Measurements from ENCODE around the gene GAMT.
A peak's percentile ranks its signal among the peaks of the same experiment; 100 is the strongest.

Gene GAMT

DNA sequence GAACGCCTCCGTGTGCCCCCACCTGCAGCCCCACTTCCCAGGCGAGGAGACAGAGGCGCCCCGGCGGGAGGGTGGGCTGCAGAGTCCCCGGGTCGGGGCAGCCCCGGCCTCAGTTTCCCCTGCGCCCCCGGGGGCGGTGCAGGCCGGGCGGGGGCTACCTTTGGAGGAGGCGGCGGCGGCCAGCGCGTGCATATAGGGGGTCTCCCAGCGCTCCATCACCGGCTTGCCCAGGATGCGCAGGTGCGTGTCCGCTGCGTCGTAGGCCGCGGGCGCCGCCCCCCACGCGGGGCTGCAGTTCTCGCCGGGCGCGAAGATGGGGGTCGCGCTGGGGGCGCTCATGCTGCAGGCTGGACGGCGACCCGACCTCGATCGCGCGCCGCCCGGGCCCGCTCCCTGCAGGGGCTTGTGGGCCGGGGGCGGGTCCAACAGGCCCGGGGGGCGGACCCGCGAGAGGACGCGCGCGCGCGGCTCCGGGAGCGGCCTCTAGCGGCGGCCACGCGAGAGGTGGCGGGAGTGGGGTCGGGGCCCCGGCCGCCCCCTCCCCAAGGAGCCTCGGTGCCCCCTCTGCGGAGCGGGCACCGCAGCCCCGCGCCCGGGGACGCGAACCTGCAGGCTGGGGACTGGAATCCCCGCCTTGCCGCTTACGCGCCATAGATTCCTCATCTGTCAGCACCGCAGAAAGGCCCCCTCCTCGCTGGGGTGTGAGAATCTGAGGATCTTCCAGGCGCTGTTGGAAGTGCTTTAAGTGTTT is at the start of gene GAMT:
TSS of gene GAMT (minus strand) at position 405 of the 751 bp plus-strand sequence. CDS start at position 339, 66 bp downstream.
- H3K4me3 ChIP-seq (ENCODE audit: low read depth, low read length): peak within 1 kb of the TSS; percentile 92
- no peak for DNase-seq (ENCODE audit: low read depth)
- TF ChIP-seq, protein P1, sequence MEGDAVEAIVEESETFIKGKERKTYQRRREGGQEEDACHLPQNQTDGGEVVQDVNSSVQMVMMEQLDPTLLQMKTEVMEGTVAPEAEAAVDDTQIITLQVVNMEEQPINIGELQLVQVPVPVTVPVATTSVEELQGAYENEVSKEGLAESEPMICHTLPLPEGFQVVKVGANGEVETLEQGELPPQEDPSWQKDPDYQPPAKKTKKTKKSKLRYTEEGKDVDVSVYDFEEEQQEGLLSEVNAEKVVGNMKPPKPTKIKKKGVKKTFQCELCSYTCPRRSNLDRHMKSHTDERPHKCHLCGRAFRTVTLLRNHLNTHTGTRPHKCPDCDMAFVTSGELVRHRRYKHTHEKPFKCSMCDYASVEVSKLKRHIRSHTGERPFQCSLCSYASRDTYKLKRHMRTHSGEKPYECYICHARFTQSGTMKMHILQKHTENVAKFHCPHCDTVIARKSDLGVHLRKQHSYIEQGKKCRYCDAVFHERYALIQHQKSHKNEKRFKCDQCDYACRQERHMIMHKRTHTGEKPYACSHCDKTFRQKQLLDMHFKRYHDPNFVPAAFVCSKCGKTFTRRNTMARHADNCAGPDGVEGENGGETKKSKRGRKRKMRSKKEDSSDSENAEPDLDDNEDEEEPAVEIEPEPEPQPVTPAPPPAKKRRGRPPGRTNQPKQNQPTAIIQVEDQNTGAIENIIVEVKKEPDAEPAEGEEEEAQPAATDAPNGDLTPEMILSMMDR (IDR thresholded peaks at IDR 0.05; ENCODE audit: control insufficient read depth, extremely low read depth, insufficient read depth): peak; percentile 76

DNA sequence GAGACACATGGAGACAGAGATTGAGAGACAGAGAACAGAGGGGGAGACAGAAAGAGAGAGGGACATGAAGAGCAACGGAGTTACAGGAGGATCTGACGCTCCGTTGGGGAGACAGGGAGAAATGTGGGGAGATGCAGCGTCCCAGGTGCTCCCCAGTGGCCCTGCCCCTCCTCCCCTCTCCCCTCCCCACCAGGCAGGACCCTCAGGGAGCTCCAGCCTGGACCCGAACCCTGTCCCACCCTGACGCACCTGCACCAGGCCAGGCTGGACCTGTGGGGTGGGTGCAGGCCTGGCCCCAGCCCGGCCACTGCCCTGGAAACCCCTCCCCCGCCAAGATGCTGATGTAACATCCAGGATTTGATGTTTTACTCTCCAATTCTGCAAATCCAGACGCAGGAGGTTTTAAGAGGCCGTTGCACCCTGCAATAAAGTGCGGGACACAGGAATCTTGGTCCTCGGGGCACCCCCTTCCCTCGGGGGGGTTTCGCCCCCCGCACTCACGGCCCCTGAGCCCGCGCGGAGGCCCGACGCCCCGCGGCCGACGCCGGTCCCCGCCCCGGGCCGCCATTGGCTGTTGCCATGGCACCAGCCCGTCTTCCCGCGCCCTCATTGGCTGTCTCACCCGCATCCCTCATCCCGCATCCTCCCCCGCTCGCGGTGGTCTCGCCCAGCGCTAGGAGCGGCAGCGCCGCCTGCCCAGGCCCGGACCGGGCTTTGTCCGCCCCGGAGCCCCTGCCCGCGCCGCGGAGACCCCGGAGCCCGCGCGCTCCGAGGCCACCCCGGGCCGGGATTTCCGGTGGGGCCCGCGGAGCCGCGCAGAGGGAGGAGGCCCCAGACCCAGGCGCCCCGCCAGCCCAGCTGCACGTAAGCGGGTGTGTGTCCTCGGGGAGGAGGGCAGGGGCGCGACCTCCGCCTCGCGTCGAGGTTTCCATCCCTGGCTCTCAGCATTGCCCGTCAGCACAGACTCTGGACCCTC is 48.4 kb upstream of the GAMT start, which contains the start of gene APC2:
TSS of gene APC2 (plus strand) at position 655 of the 976 bp plus-strand sequence. CDS start 2,881 bp downstream, outside the sequence.
- H3K4me3 ChIP-seq (ENCODE audit: low read depth, low read length): no peak within 1 kb of the TSS
- TF ChIP-seq, protein P1 (IDR thresholded peaks at IDR 0.05; ENCODE audit: control insufficient read depth, extremely low read depth, insufficient read depth): no peak
- no peak for DNase-seq (ENCODE audit: low read depth)

DNA sequence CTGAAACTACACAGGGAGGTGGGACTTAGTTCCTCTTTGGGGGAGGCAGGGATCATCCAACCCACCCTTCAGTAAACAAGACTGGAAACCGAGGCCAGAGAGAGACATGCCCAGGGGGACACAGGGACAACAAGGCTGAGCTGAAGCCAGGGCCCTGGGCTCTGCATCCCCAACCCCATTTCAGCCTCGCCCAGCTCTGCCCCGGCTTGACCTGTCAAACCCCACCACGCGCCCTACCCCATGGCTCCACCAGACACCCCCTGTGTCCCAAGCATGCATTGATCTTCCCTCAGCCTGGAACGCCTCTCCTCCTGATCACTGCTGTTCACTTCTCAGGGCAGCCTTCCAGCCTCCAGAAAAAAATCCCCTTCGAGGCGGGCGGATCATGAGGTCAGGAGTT is 46.6 kb upstream of the GAMT start:
- H3K4me3 ChIP-seq (ENCODE audit: low read depth, low read length): no peak overlapping the region
- no peak for DNase-seq (ENCODE audit: low read depth)
- TF ChIP-seq, protein P1 (IDR thresholded peaks at IDR 0.05; ENCODE audit: control insufficient read depth, extremely low read depth, insufficient read depth): no peak

DNA sequence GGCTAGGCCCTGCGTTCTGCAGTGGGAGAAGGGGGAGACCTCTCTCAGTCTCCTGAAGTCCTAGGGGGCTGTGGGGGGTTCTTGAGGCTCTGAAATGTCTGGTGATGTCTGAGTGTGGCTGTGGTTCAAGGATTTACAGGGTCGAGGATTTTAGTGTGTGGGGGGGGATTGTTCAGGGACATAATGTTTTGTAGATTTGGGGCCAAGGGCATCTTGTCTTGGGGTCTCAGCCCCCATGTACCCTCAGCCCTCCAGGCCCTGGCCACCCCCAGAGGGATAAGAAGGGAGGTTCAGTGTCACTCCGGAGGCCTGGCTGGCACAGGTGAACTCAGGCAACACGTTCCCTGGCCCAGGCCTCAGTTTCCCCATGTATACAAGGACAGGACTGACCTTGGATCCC is 46.2 kb upstream of the GAMT start:
- no peak for DNase-seq (ENCODE audit: low read depth)
- TF ChIP-seq, protein P1 (IDR thresholded peaks at IDR 0.05; ENCODE audit: control insufficient read depth, extremely low read depth, insufficient read depth): no peak
- H3K4me3 ChIP-seq (ENCODE audit: low read depth, low read length): no peak overlapping the region

DNA sequence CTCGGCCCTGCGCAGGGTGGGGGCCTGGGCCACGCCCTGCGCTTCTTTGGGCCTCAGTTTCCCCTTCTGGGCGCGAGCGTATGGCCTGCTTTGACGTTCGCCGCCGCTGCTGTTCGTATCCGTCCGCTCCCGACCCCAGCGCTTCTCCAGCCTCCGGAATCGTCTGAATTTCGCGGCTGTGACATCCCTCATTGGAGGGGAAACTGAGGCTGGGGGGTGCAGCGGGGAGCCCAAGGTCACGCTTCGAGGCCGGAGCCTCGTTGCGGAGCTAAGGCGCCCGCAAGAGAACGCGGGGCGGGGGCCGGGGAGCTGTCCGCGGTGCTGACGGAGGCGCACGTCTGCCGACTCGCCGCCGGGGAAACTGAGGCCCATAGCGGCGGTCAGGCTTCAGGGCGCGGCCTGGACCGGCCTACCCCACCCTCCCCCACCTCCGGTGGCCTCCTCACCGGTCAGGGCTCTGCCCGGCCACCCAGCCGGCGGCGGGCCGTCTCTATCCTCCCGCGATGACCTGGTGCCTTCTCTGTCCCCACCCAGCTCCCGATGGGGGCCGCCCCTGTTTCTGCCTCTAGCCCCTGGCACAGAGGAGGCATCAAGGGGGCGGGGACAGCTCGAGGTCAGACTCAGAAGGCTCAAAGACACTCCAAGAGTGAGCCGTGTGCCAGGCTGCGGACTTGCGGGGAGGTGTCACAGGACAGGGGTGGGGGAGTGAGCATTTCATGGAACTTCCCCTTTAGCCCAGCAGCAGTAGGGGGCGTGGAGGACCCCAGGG is 45.6 kb upstream of the GAMT start:
- TF ChIP-seq, protein P1 (IDR thresholded peaks at IDR 0.05; ENCODE audit: control insufficient read depth, extremely low read depth, insufficient read depth): no peak
- no peak for DNase-seq (ENCODE audit: low read depth)
- H3K4me3 ChIP-seq (ENCODE audit: low read depth, low read length): no peak overlapping the region

DNA sequence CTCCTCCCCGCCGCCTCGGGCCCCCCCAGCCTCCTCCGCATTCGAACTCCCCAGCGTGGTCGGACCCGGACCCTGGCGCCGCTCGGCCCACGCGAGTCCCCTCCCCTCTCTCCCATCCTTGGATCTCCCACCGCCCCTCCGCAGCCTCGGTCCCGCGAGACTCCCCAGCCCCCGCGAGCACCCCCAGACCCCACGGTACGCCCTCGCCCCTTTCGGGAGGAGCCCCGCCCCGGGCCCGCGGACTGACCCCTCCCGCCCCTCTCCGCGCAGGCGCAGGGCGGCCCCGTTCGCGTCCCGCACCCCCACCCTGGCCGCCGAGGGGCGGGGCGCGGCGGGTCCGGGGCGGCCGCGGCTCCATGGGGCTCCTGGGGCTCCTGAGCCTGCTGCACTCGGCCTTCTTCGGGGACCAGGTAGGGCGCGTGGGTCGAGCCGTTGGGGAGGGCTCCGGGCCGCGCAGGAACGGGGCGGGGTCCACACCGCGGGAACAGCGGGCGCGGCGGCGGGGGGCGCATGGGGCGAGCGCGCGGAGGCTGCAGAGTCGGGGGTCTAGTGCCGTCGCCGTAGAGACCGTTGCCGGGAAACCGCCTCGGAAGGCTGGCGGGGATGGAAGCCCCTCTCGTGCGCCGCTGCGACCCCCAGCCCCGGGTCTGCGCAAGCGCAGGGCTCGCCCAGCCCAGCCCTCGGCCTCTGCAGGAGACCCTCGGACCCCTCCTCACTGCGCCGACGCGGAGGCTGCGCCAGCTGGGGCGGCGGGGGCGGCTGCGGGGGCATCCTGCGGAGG is 44.8 kb upstream of the GAMT start:
- TF ChIP-seq, protein P1 (IDR thresholded peaks at IDR 0.05; ENCODE audit: control insufficient read depth, extremely low read depth, insufficient read depth): no peak
- DNase-seq (ENCODE audit: low read depth): no peak
- no peak overlapping the region for H3K4me3 ChIP-seq (ENCODE audit: low read depth, low read length)

Data from LNCaP clone FGC (cell line).